MCF 10A (cell line): ENCODE measurements around the gene OSBP. TPM values are rescaled to one million over a fixed set of nuclear protein-coding genes. Genes with fewer than 3 reads are reported as not detected.

Experiments
- BruUV-seq: library from RNA; stranded (reverse); fragments of 400-500 nt; replicated peaks from 2 replicates; lab custom pipeline; 2021; lab: Mats Ljungman, UMichigan
- CTCF ChIA-PET: fragments of 300-600 bp; sonication (Branson Sonifier 250); formaldehyde crosslinking; extraction: SDS; loops from one replicate; lab custom pipeline; 2021; ENCODE audit warnings: antibody characterized with exemption, inconsistent platforms; lab: Yijun Ruan, JAX
- POLR2A ChIA-PET: fragments of 300-600, 350-650 bp; sonication (Branson Sonifier 250); formaldehyde crosslinking; extraction: SDS; loops from one replicate; lab custom pipeline; 2020; ENCODE audit warnings: antibody characterized with exemption, inconsistent platforms; lab: Yijun Ruan, JAX
- DNase-seq: peaks from one replicate; pipeline ENCODE4 v3.0.0-alpha.2; 2018; ENCODE audit not compliant: unreplicated experiment
- H3K27ac Mint-ChIP-seq: one replicate; pipeline ENCODE4 v1.8.0; 2022; ENCODE audit warnings: mild to moderate bottlenecking, low read depth, mixed read lengths; ENCODE audit not compliant: unreplicated experiment
- H3K27me3 Mint-ChIP-seq: one replicate; pipeline ENCODE4 v1.8.0; 2022; ENCODE audit warnings: mixed read lengths; ENCODE audit not compliant: insufficient read depth, unreplicated experiment
- H3K36me3 Mint-ChIP-seq: one replicate; pipeline ENCODE4 v1.8.0; 2022; ENCODE audit warnings: mild to moderate bottlenecking, moderate library complexity, mixed read lengths; ENCODE audit not compliant: insufficient read depth, unreplicated experiment
- H3K4me1 Mint-ChIP-seq: one replicate; pipeline ENCODE4 v1.8.0; 2022; ENCODE audit warnings: mixed read lengths; ENCODE audit not compliant: insufficient read depth, unreplicated experiment
- H3K4me3 Mint-ChIP-seq: one replicate; pipeline ENCODE4 v1.8.0; 2022; ENCODE audit warnings: mild to moderate bottlenecking, moderate library complexity, mixed read lengths; ENCODE audit not compliant: unreplicated experiment
- H3K9me3 Mint-ChIP-seq: one replicate; pipeline ENCODE4 v1.8.0; 2022; ENCODE audit warnings: mixed read lengths; ENCODE audit not compliant: unreplicated experiment
- intact Hi-C: fragments of 100-400 bp; cut with micrococcal nuclease; formaldehyde crosslinking; loops from 2 replicates; pipeline ENCODE4 v1.14.1; 2022
- total RNA-seq: library from RNA; stranded (reverse); gene quantifications from 2 replicates; pipeline ENCODE4 v1.2.3, GENCODE V29; 2022
- TF ChIP-seq, protein P1 (sequence below): fragments of 200-600 bp; IDR thresholded peaks from one replicate; pipeline ENCODE4 v1.8.0; 2022; ENCODE audit warnings: antibody characterized with exemption, mild to moderate bottlenecking; ENCODE audit not compliant: unreplicated experiment

OSBP gene
- total RNA-seq, 1 experiment from 2014 or later: 76.1 TPM

- intact Hi-C loops: no loop called here
- no peak for DNase-seq
- Mint-ChIP-seq H3K9me3 (no peaks in the 10 kb centered on the region), H3K27me3 (no peaks in the 10 kb centered on the region), H3K4me1 (no peaks in the 10 kb centered on the region), H3K27ac (no peak overlapping the region), H3K36me3 (peaks cover 85% of the 10 kb centered on the region), H3K4me3 (no peak overlapping the region)
- CTCF ChIA-PET: interaction anchor here (0.7 kb wide), 1 partner anchor 1773 kb away, joined by 3 read pairs; no protein-coding TSS in a partner anchor
- BruUV-seq: no TSS peak
- POLR2A ChIA-PET: interaction anchor here (1.6 kb wide), 1 partner anchor 42 kb away, joined by 7 read pairs; the partner anchor contains the start of gene OSBP
- TF ChIP-seq, protein P1, sequence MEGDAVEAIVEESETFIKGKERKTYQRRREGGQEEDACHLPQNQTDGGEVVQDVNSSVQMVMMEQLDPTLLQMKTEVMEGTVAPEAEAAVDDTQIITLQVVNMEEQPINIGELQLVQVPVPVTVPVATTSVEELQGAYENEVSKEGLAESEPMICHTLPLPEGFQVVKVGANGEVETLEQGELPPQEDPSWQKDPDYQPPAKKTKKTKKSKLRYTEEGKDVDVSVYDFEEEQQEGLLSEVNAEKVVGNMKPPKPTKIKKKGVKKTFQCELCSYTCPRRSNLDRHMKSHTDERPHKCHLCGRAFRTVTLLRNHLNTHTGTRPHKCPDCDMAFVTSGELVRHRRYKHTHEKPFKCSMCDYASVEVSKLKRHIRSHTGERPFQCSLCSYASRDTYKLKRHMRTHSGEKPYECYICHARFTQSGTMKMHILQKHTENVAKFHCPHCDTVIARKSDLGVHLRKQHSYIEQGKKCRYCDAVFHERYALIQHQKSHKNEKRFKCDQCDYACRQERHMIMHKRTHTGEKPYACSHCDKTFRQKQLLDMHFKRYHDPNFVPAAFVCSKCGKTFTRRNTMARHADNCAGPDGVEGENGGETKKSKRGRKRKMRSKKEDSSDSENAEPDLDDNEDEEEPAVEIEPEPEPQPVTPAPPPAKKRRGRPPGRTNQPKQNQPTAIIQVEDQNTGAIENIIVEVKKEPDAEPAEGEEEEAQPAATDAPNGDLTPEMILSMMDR: no peak
Observed at GRCh38 chr11:59658036-59658435, 42.5 kb upstream of the OSBP start.

DNA sequence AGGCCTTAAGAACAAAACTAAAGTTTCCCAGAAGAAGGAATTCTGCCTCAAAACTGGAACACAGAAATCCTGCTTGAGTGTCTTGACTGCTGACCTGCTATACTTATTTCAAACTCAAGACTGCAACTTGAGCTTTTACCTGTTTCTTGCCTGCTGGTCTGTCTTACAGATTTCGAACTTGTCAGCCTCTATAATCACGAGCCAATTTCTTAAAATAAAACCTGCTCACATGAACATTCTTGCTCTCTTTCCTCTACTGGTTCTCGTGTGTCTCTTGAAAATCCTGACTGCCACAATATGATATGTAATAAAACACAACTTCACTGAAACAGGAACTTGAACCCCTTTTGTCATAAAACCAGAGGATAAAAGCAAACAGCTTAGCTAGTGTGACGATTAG, 39.3 kb upstream of the OSBP start:
- ChIA-PET CTCF (interaction anchor here (0.5 to 0.7 kb wide), 3 partner anchors 25 to 118 kb away, joined by 3 to 8 read pairs (median 5); no protein-coding TSS in a partner anchor), POLR2A (interaction anchor here (0.6 kb wide), 1 partner anchor 15 kb away, joined by 3 read pairs; no protein-coding TSS in a partner anchor)
- Mint-ChIP-seq H3K27me3 (no peaks in the 10 kb centered on the region), H3K4me1 (no peaks in the 10 kb centered on the region), H3K9me3 (no peaks in the 10 kb centered on the region), H3K36me3 (peaks cover 97% of the 10 kb centered on the region), H3K4me3 (no peak overlapping the region), H3K27ac (no peak overlapping the region)
- no TSS peak for BruUV-seq
- intact Hi-C loops: no loop called here
- TF ChIP-seq, protein P1: no peak
- DNase-seq: no peak

DNA sequence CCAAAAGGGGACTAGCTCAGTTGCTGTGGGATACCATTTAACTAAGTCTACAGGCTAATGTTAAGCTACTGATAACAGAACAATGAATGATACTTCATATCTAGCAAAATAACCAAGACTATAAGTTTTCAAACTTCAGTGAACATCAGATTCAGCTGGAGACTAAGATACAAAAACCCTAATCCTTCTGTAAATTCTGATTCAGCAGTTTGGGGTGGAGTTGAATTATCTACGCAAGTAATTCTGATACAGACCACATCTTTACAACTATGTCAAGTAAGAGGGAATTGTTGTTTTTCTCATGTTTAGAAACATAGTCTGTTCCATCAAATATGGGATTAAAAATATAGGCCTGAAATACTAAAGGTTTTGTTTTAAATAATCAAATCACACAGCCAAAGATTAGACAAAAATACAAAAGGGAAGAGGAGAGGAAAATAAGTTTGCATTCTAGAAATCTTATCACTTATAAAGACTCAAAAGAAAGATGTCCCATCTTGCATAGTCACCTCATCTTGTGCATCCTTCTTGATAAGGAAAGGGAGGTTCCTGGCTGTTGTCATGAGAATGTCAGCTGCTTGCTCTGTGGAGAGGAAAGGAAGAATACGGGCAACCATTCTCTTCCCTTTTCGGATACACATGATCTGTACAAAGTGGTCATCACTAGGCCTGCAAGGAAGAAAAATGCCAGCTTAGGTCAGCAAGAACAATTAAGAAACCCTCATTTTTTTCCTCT, 31.8 kb upstream of the OSBP start:
- no peak for DNase-seq
- no peak overlapping the region for H3K27ac Mint-ChIP-seq

DNA sequence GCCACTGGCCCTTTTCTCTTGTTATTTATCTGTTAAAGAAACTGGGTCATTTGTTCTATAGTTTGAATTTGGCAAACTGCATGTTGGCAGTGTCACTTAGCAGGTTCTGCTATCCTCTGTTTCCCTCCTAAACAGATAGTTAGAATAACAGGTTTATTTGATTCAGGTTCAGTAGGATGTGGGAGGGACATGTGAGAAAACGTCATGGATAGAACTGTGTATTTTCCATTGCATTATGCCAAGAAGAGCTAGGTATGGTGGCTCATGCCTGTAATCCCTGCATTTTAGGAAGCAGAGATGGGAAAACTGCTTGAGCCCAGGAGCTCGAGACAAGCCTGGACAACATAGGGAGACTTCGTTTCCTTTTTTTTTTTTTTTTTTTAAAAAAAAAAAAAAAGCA, 29.0 kb upstream of the OSBP start:
- peaks cover 86% of the 10 kb centered on the region for H3K36me3 Mint-ChIP-seq
- ChIA-PET POLR2A (interaction anchor here (0.6 to 0.9 kb wide), 2 partner anchors 9 to 28 kb away, joined by 3 to 4 read pairs; no protein-coding TSS in a partner anchor), CTCF (no interaction called here)
- intact Hi-C loops: no loop called here
- no peaks in the 10 kb centered on the region for H3K9me3 Mint-ChIP-seq
- H3K4me3 Mint-ChIP-seq: no peak overlapping the region
- DNase-seq: no peak
- TF ChIP-seq, protein P1: no peak
- no TSS peak for BruUV-seq
- H3K27me3 Mint-ChIP-seq: no peaks in the 10 kb centered on the region
- peak overlapping the region; percentile 19 for H3K27ac Mint-ChIP-seq
- no peaks in the 10 kb centered on the region for H3K4me1 Mint-ChIP-seq

More for the DNA sequence above, 31.8 kb upstream of the OSBP start:
- CTCF ChIA-PET: interaction anchor here (0.6 kb wide), 1 partner anchor 20 kb away, joined by 3 read pairs; no protein-coding TSS in a partner anchor
- intact Hi-C loops: no loop called here
- TF ChIP-seq, protein P1: no peak
- no peaks in the 10 kb centered on the region for H3K4me1 Mint-ChIP-seq
- POLR2A ChIA-PET: interaction anchor here (0.6 kb wide), 2 partner anchors 20 to 1634 kb away, joined by 3 to 4 read pairs; no protein-coding TSS in a partner anchor
- no peaks in the 10 kb centered on the region for H3K27me3 Mint-ChIP-seq
- H3K9me3 Mint-ChIP-seq: no peaks in the 10 kb centered on the region
- no peak overlapping the region for H3K4me3 Mint-ChIP-seq
- H3K36me3 Mint-ChIP-seq: peaks cover 86% of the 10 kb centered on the region
- BruUV-seq: no TSS peak
